Germinal center (tissue), 1 donor: Measurements from ENCODE around the gene KCNN1.
"Not testable (repeated sequence)": the region's sequence is repeated elsewhere in the genome, so short reads cannot be mapped to it uniquely, and the experiment has no call there.

Experiments
- DNase-seq: peaks from one replicate; pipeline ENCODE4 v3.0.0; 2012; ENCODE audit warnings: mixed read lengths, low spot score

Gene KCNN1

GRCh38 chr19:17969096-17969792, 2.3 kb downstream of the KCNN1 start:
- DNase-seq: no peak

- DNase-seq: no peak
Observed at GRCh38 chr19:17972230-17972629, 5.3 kb downstream of the KCNN1 start.

GRCh38 chr19:17973759-17974158, 6.9 kb downstream of the KCNN1 start:
- DNase-seq: no peak

GRCh38 chr19:17974551-17974950, 7.6 kb downstream of the KCNN1 start:
- DNase-seq: no peak

- DNase-seq: no peak
Observed at GRCh38 chr19:17975032-17975431, 8.1 kb downstream of the KCNN1 start.

- DNase-seq: no peak
Observed at GRCh38 chr19:17977021-17977420, 10.1 kb downstream of the KCNN1 start.

GRCh38 chr19:17977488-17977887, 10.6 kb downstream of the KCNN1 start:
- DNase-seq: no peak

GRCh38 chr19:17981611-17982010, 14.7 kb downstream of the KCNN1 start:
- no peak for DNase-seq

- no peak for DNase-seq
Observed at GRCh38 chr19:17982430-17982829, 15.5 kb downstream of the KCNN1 start.

- no peak for DNase-seq
Observed at GRCh38 chr19:17985037-17985818, 18.3 kb downstream of the KCNN1 start.

- not testable (repeated sequence) for DNase-seq
Observed at GRCh38 chr19:17986569-17986968, 19.7 kb downstream of the KCNN1 start.

GRCh38 chr19:17988161-17988560, 21.3 kb downstream of the KCNN1 start:
- DNase-seq: no peak

- no peak for DNase-seq
Observed at GRCh38 chr19:17989425-17990094, 22.7 kb downstream of the KCNN1 start.

GRCh38 chr19:17993076-17993813, 26.3 kb downstream of the KCNN1 start:
- DNase-seq: no peak

GRCh38 chr19:17996826-17997316, 30.0 kb downstream of the KCNN1 start:
- DNase-seq: peak; percentile 85

- DNase-seq: no peak
Observed at GRCh38 chr19:17997969-17998826, 31.3 kb downstream of the KCNN1 start.

GRCh38 chr19:17998827-17999150, 31.9 kb downstream of the KCNN1 start:
- DNase-seq: no peak

- DNase-seq: no peak
Observed at GRCh38 chr19:17999684-18000479, 33.0 kb downstream of the KCNN1 start.

GRCh38 chr19:18000480-18000914, 33.6 kb downstream of the KCNN1 start:
- no peak for DNase-seq
